ENCODE measurements around the gene B3GNT2. TPM values are rescaled to one million over a fixed set of nuclear protein-coding genes. Genes with fewer than 3 reads are reported as not detected.

The B3GNT2 gene
- total RNA-seq, 4 donors from 2014 or later: 12.6 to 41.9 (median 28.0) TPM

GRCh38 chr2:62227386-62228075 lies 31.6 kb downstream of the B3GNT2 start:
- Histone ChIP-seq H3K27ac (no peak overlapping the region), H3K9me3 (no peaks in the 10 kb centered on the region), H3K36me3 (peaks cover 0 to 24% (median 0%) of the 10 kb centered on the region in 3 donors), H3K4me1 (no peaks in the 10 kb centered on the region), H3K4me3 (no peak overlapping the region), H3K27me3 (no peaks in the 10 kb centered on the region)
- DNase-seq (ENCODE audit: low spot score in 2 of 2): no peak
- WGBS, 2 donors: 78 to 82% methylated on average over 6 of the region's 6 CpGs
- no peak for TF ChIP-seq CTCF (IDR thresholded peaks at IDR 0.05)
- TF ChIP-seq POLR2A (IDR thresholded peaks at IDR 0.05): no peak
- TF ChIP-seq EP300 (IDR thresholded peaks at IDR 0.05): no peak

- H3K36me3 ChIP-seq: peaks cover 0 to 15% (median 0%) of the 10 kb centered on the region in 3 donors
- H3K27me3 ChIP-seq: no peaks in the 10 kb centered on the region
- TF ChIP-seq EP300 (IDR thresholded peaks at IDR 0.05): no peak
- no peak for TF ChIP-seq POLR2A (IDR thresholded peaks at IDR 0.05)
- no peak for TF ChIP-seq CTCF (IDR thresholded peaks at IDR 0.05)
- no peaks in the 10 kb centered on the region for H3K4me1 ChIP-seq
- WGBS, 2 donors: 77 to 88% methylated on average over 11 of the region's 11 CpGs
- H3K9me3 ChIP-seq: no peaks in the 10 kb centered on the region
- no peak overlapping the region for H3K27ac ChIP-seq
- H3K4me3 ChIP-seq: no peak overlapping the region
- no peak for DNase-seq (ENCODE audit: low spot score in 2 of 2)
Observed at GRCh38 chr2:62229082-62229605, 33.2 kb downstream of the B3GNT2 start.

GRCh38 chr2:62231541-62231940 lies 35.6 kb downstream of the B3GNT2 start:
- DNase-seq (ENCODE audit: low spot score in 2 of 2): no peak
- H3K27ac ChIP-seq: no peak overlapping the region
- no peaks in the 10 kb centered on the region for H3K9me3 ChIP-seq
- no peaks in the 10 kb centered on the region for H3K27me3 ChIP-seq
- H3K4me1 ChIP-seq: no peaks in the 10 kb centered on the region
- WGBS, 2 donors: 63 to 69% methylated on average over 4 of the region's 4 CpGs
- no peaks in the 10 kb centered on the region for H3K36me3 ChIP-seq
- TF ChIP-seq EP300 (IDR thresholded peaks at IDR 0.05) (no peak), POLR2A (IDR thresholded peaks at IDR 0.05) (no peak), CTCF (IDR thresholded peaks at IDR 0.05) (no peak)
- H3K4me3 ChIP-seq: no peak overlapping the region

- Histone ChIP-seq H3K27me3 (no peaks in the 10 kb centered on the region), H3K36me3 (no peaks in the 10 kb centered on the region), H3K4me3 (no peak overlapping the region), H3K4me1 (no peaks in the 10 kb centered on the region), H3K9me3 (no peaks in the 10 kb centered on the region), H3K27ac (no peak overlapping the region)
- no peak for DNase-seq (ENCODE audit: low spot score in 2 of 2)
- WGBS, 2 donors: 77 to 86% methylated on average over 14 to 16 of the region's 16 CpGs
- no peak for TF ChIP-seq EP300 (IDR thresholded peaks at IDR 0.05)
- TF ChIP-seq CTCF (IDR thresholded peaks at IDR 0.05): no peak
- TF ChIP-seq POLR2A (IDR thresholded peaks at IDR 0.05): no peak
Observed at GRCh38 chr2:62234755-62235655, 39.1 kb downstream of the B3GNT2 start.

- Histone ChIP-seq H3K4me3 (no peak overlapping the region), H3K9me3 (no peaks in the 10 kb centered on the region), H3K27ac (no peak overlapping the region), H3K27me3 (no peaks in the 10 kb centered on the region), H3K4me1 (no peaks in the 10 kb centered on the region), H3K36me3 (no peaks in the 10 kb centered on the region)
- WGBS, 2 donors: 90 to 91% methylated on average over 6 of the region's 6 CpGs
- TF ChIP-seq CTCF (IDR thresholded peaks at IDR 0.05) (no peak), POLR2A (IDR thresholded peaks at IDR 0.05) (no peak), EP300 (IDR thresholded peaks at IDR 0.05) (no peak)
- DNase-seq (ENCODE audit: low spot score in 2 of 2): no peak
Observed at GRCh38 chr2:62236499-62236898, 40.6 kb downstream of the B3GNT2 start.
